ENCODE data around the gene MARK2.
A peak's percentile ranks its signal among the peaks of the same experiment; 100 is the strongest.

The MARK2 gene

DNA sequence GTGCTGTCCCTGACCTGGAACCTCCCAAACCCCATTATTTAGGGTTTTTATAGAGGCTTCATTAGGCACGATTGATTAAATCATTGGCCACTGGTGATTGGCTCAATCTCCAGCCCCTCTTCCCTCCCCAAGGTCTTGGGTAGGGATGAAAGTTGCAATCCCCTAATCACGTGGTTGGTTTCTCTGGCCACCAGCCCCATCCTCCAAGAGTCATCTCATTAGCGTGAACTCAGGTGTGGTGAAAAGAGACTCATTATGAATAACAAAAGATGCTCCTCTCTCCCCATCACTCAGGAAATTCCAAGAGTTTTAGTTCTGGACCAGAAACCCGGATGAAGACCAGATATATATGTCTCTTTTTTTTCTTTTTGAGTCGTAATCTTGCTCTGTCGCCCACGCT, 7.6 kb upstream of the MARK2 start:
- no peak for DNase-seq

GRCh38 chr11:63832336-63832735, 6.6 kb upstream of the MARK2 start:
- no peak for DNase-seq

- no peak for DNase-seq
These were observed 5.9 kb upstream of the MARK2 start for GRCh38 chr11:63833048-63833447.

DNA sequence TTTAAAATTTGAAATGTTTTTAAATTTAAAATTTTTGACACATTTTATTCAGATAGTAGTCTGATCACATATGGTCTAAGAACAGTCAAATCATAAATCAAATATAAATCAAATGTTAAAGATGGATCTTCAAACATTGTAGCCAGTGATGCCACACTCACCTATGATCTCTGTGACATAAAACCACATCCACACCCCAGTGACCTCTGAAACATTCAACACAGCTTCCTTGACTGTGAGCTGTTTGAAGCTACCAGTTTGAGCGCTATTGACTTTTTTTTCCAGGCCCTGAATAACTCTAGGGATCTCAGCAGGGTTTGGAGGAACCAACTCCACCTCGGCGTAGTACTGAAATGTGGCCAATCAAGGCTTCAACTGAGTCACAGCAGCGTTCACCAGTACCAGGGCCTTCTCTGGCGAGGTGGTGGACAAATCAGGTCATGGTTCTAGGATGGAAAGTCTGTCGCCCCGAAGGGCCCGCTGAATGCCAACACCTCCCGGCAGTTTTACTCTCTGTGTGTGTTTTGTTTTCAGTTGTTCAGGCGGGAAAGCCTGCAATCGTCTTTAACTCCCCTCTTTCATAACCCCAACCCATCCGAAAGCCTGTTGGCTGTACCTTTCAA, 4.3 kb upstream of the MARK2 start:
- no peak for DNase-seq

DNA sequence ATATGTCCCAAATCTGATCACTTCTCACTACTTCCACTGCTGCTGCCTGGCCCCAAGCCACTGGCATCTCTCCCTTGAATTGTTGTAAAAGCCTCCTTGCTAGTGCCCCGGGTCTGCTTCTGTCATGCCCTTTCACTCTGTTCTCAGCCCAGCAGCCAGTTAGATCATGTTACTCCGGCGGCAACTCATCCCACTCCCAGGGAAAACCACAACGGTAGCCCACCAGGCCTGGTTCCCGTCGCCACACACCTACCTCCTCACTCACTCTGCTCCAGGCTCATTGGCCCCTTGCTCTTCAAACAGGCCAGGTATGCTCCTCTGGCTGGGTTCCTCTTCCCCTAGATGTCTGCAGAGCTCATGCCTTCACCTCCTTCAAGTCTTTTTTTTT, 3.8 kb upstream of the MARK2 start:
- no peak for DNase-seq

GRCh38 chr11:63837027-63837688, 1.8 kb upstream of the MARK2 start:
- peak; percentile 94 for DNase-seq

- no peak for DNase-seq
These were observed 1.2 kb upstream of the MARK2 start for GRCh38 chr11:63837739-63838138.

GRCh38 chr11:63838150-63838677, 696 bp upstream of the MARK2 start:
- DNase-seq = no peak

DNA sequence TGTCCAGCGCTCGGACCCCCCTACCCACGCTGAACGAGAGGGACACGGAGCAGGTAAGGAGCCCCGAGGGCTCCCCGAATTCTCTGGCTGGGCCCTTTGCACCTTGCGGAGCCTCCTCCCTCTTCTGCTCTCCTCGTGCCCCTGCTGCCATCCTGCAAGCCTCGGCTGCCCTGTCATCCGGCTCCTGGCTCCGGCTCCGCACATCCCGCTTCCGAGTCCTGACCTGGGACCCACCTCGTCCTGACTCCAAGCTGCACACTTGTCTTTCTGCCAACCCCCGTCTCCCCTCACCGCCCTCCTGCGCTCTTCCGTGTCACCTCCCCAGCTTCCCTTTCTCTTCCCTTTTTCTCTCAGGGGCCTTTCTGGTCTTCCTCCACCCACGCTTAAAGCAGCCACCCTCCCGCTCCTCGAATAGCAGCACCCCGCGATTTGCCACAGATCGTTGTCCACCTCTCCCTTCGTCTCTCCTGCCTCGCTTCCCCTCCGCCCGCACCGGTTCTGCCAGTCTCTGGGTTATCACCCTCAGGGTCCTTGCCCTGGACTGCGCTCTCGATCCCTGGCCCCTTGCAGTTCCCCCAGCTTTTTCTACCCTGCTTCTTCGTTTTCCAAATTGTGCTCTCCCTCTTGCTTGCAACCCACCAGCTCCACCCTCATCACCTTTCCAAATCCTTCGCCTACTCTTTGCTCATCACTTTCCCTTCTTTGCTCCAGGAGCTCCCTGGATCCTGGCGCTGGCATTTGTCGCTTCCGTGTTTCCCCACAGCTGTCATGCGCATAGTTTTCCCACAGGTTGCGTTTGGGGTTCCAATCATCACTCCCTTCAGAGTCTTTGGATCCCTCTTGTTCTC, 822 bp downstream of the MARK2 start:
- peak; percentile 34 for DNase-seq

- peak; percentile 15 for DNase-seq
These were observed 1.6 kb downstream of the MARK2 start for GRCh38 chr11:63840356-63841060.

- DNase-seq = peak; percentile 44
These were observed 2.6 kb downstream of the MARK2 start for GRCh38 chr11:63841554-63841953.

GRCh38 chr11:63843041-63843440, 4.1 kb downstream of the MARK2 start:
- DNase-seq = no peak

GRCh38 chr11:63844836-63845235, 5.9 kb downstream of the MARK2 start:
- peak; percentile 79 for DNase-seq

DNA sequence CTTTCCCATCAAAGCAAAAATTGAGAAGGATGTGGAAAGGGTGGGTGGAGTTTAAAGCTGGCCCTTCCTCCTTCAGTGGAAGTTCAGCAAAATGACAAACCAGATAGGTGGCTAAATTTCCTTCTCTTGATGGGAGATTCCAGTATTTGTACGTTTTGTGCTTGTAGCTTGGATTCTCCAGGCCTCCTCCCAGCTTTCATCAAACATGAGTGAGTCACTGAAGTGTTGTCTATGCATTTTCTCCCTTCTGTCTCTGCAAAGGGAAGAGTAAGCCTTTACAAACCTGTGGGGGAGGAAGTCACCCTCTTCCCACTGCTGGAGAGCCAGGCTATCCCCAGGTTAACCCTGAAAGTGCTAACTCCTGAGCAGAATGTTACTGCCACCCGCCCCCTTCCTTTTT, 6.4 kb downstream of the MARK2 start:
- peak; percentile 13 for DNase-seq

- no peak for DNase-seq
These were observed 7.0 kb downstream of the MARK2 start for GRCh38 chr11:63845911-63846310.

DNA sequence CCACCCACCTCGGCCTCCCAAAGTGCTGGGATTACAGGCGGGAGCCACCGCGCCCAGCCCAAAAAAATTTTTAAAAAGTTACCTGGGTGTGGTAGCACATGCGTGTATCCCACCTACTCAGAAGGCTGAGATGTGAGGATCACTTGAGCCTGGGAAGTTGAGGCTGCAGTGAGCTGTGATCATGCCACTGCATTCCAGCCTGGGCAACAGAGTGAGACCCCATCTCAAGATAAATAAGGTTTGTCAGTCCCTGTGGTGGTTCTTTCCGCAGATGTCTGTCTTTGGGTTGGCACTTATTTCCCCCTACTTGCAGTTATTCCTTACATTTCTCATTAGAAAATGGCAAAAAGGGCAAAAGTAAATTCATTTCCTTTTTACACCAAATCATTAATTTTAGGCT, 8.0 kb downstream of the MARK2 start:
- no peak for DNase-seq

- peak; percentile 21 for DNase-seq
These were observed 8.5 kb downstream of the MARK2 start for GRCh38 chr11:63847363-63847762.

DNA sequence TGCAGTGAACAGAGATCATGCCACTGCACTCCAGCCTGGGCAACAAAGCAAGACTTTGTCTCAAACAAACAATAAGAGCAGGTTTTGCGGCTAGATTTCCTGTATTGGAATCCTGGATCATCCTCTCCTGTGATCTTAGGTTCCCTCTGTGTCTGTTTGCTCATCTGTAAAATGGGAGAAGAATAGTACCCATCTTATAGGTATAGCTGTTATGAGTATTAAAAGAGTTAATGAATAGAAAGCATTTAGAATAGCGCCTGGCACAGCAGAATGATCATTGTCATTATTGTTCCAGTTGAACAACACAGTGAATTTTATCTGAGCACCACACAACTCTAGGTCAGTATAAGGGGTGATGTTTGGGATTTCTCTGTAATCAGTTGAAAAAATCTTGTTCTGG, 10.8 kb downstream of the MARK2 start:
- DNase-seq = no peak

- no peak for DNase-seq
These were observed 12.0 kb downstream of the MARK2 start for GRCh38 chr11:63850920-63851319.

DNA sequence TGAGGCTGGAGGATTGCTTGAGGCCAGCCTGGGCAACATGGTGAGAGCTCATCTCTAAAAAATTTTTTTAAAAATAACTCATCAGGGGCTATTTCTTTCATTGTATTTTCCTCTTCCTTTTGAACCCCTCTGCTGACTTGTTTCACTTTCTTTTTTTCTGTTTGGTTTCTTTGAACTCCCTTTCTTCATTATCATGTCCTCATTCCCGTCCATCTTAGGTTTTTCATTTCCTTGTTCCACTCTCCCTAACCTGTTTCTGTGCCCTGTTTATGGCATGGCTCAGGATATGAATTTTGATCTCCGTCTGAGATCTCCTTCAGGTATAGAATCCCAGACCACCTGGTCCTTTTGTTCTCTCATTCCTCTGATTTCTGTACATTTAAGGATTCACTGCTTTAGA, 12.5 kb downstream of the MARK2 start:
- no peak for DNase-seq

DNA sequence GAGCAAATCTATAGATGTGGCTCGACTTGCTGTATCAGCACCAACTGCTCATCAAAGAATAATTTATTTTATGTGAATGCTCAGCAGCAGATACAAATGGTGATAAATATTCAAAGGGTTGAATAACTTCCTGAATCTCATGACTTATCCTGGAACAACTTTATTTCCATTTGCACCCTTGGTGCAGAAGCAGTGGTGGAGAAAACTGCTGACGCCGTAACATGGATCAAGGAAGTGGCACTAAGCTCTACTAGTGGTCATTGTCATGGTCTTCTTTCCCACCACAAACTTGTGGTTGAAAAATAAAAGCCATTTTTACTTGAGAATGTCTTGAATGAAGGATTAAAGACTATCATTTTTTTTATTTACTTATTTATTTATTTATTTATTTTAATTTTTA, 14.6 kb downstream of the MARK2 start:
- no peak for DNase-seq

GRCh38 chr11:63854696-63855095, 15.8 kb downstream of the MARK2 start:
- DNase-seq = no peak

- no peak for DNase-seq
These were observed 17.1 kb downstream of the MARK2 start for GRCh38 chr11:63855975-63856374.
